A673 (cell line): ENCODE data around the gene PIK3AP1.

Source experiments
- EZH2 ChIP-seq: fragments of 200-600 bp; sonication (generic); IDR thresholded peaks from 2 replicates; pipeline ENCODE4 v1.6.1; 2017; ENCODE audit warnings: borderline replicate concordance, low read depth, mild to moderate bottlenecking, mixed read lengths, antibody characterized with exemption, low read length; ENCODE audit not compliant: poor library complexity, severe bottlenecking
- TF ChIP-seq, protein P1 (sequence below): fragments of 300-800, 200-600 bp; sonication (generic); conservative IDR thresholded peaks from 2 replicates; pipeline ENCODE4 v1.5.1; 2017; ENCODE audit warnings: low read depth, mild to moderate bottlenecking, antibody characterized with exemption, low read length, moderate library complexity, mixed read lengths

DNA sequence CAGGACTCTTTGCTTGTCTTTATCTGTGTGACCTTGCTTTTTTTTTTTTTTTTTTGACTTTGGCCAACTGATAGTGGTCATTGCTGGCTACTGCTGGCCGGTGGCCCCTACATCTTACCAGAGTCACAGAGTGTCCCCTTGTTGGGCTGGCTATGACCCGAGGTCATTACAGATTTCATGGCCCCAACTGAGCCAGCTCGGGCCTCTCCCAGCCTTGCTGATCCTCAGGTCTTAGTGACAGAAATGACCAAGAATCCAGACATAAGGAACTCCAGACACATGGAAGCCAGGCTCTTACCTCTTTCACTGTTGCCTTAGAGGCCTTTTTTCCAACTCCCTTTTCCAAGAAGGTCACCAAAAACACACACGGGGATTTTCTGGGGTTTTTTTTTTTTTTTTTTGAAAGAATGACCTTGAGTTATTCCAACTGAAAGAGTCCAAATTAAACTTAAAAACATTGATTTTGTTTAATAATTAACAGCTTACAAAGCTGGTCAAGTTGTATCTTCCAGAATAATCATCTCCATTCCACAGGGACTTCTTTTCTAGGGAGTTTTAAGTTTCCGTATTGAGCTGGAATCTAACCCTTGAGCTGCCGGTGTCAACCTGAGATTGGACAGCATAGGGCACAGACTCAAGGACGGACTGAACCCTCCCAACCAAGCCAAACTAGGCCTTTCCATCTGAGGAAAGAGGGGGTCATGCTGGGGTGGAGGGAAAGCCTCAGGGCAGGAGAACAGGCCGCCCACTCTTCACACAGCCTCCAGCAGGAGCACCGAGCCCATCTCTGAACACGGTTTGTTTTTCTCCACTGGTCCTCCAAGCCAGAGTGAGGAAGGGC, 43.8 kb downstream of the PIK3AP1 start:
- TF ChIP-seq, protein P1, sequence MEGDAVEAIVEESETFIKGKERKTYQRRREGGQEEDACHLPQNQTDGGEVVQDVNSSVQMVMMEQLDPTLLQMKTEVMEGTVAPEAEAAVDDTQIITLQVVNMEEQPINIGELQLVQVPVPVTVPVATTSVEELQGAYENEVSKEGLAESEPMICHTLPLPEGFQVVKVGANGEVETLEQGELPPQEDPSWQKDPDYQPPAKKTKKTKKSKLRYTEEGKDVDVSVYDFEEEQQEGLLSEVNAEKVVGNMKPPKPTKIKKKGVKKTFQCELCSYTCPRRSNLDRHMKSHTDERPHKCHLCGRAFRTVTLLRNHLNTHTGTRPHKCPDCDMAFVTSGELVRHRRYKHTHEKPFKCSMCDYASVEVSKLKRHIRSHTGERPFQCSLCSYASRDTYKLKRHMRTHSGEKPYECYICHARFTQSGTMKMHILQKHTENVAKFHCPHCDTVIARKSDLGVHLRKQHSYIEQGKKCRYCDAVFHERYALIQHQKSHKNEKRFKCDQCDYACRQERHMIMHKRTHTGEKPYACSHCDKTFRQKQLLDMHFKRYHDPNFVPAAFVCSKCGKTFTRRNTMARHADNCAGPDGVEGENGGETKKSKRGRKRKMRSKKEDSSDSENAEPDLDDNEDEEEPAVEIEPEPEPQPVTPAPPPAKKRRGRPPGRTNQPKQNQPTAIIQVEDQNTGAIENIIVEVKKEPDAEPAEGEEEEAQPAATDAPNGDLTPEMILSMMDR = no peak
- no peak for TF ChIP-seq EZH2
